GM10266 (cell line): ENCODE results near the gene ACTL8.

Experiments used
- DNase-seq: peaks from one replicate; pipeline ENCODE4 v3.0.0; 2012; ENCODE audit errors: extremely low spot score
- TF ChIP-seq, protein P1 (sequence below): IDR thresholded peaks from 2 replicates; pipeline ENCODE4 v1.5.1; 2012; ENCODE audit warnings: mild to moderate bottlenecking, low read depth; ENCODE audit not compliant: control insufficient read depth, insufficient read depth; ENCODE audit errors: missing control alignments

ACTL8 gene

DNA sequence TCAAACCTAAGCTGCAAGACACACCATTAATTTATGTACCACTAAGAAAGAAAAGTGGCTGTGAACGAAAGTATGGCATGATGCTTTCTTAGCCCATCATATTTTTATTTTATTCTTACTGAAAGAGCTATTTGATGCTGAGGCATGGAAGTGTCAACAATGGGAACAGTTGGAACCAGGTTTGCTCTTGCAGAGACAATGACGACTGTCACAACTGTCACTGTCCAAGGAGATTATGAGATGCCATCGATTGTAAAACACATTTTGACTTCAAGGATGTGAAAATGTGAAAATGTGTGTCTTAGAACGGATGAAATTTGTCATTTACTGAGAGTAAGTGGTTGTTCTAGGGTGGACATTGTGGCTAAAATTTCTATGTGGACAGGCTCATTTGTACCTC lies 2.8 kb upstream of the ACTL8 start:
- TF ChIP-seq, protein P1, sequence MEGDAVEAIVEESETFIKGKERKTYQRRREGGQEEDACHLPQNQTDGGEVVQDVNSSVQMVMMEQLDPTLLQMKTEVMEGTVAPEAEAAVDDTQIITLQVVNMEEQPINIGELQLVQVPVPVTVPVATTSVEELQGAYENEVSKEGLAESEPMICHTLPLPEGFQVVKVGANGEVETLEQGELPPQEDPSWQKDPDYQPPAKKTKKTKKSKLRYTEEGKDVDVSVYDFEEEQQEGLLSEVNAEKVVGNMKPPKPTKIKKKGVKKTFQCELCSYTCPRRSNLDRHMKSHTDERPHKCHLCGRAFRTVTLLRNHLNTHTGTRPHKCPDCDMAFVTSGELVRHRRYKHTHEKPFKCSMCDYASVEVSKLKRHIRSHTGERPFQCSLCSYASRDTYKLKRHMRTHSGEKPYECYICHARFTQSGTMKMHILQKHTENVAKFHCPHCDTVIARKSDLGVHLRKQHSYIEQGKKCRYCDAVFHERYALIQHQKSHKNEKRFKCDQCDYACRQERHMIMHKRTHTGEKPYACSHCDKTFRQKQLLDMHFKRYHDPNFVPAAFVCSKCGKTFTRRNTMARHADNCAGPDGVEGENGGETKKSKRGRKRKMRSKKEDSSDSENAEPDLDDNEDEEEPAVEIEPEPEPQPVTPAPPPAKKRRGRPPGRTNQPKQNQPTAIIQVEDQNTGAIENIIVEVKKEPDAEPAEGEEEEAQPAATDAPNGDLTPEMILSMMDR: no peak
- DNase-seq: no peak

DNA sequence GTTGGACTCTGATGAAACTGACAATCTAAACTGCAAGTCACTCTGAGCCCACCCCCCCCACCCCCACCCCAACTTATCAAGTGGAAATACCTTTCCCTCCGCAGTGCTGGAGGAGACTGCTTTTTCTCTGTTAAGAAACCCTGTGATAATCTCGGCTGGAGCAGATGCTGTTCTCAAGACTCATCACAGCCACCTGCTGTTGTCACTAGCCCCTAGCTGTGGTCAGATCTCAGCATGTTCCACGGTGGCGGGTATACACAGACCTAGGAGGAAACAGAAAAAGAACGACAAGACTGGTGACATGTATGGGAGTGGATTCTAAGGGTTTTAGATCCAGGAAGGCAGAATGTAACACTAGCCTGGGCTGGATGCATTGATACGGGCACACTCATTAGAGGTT lies 2.3 kb downstream of the ACTL8 start:
- DNase-seq: no peak
- TF ChIP-seq, protein P1: no peak

DNA sequence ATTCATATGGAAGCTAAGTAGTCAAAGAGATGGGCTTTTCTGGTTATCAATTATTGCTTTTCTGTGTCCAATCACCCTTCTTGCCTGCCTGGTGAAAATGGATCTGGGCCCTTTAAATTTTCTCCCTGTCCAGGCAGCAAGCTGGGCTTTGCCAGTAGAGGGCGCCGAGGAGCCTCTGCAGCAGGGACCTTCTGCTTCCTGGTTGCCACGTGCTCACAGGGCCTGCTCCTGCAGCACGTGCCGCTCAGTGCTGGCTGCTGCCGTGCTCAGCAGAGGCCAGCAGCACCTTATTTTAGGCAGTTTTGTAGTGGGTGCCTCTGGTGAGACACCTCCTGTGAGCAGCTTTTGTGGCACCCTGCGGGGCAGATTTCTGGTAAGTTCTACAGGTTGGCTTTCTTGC lies 4.0 kb downstream of the ACTL8 start:
- no peak for DNase-seq
- TF ChIP-seq, protein P1: peak; percentile 17

DNA sequence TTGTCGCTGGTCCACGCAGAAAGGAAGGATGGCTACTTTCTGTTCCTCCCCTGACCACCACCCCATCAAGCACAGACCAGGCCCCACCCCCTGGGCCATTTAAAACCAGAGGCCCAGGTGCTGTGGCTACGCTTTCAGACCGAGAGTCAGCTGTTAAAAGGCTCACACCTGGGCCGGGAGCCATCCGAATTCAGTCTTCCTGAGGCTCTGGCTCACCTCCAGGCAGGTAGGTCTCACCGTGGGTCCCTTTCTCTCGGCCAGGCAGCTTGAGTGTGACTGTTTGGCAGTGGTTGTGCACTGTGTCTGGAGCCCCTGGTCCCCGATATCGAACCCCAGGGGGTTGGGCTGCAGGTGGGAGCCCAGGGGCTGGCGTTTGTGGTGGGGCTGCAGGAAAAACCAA lies 7.2 kb downstream of the ACTL8 start:
- TF ChIP-seq, protein P1: no peak
- DNase-seq: no peak

DNA sequence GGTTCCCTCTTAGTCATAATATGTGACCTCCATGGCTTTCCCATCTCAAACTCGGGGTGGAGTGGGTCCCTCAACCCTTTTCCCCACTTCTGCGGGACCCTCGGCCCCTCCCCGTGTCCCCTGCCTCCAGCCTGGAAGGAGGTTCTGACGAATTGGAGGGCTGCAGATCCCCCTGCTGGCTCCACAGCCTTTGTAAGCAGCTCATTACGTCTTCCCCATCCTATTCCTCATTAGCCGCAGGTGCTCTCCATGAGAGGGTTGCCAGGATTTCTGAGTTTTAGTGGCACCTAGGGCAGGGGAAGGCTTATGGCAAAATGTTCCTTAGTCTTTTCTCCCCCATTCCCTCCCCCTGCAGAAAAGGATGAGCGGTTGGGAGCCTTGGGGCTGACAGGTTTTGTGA lies 8.3 kb downstream of the ACTL8 start:
- no peak for DNase-seq
- TF ChIP-seq, protein P1: no peak

DNA sequence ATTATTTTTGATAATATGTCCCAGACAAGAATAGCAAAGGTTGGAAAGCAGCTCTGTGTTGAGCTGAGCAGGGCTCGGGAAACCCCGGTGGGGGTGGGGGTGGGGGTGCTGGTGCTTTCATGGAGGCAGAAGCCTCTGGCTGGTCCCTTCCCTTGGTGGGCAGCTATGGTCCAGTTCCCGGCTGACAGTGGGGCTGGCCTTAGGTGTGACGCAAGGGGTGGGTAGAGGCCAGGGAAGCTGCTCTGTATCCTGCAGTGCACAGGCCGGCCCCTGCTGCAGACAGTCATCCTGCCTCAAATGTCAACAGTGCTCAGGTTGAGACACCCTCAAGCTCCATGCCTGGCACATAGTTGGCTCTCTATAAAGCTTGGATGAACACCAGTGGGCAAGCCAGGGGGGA lies 8.9 kb downstream of the ACTL8 start:
- TF ChIP-seq, protein P1: no peak
- no peak for DNase-seq

DNA sequence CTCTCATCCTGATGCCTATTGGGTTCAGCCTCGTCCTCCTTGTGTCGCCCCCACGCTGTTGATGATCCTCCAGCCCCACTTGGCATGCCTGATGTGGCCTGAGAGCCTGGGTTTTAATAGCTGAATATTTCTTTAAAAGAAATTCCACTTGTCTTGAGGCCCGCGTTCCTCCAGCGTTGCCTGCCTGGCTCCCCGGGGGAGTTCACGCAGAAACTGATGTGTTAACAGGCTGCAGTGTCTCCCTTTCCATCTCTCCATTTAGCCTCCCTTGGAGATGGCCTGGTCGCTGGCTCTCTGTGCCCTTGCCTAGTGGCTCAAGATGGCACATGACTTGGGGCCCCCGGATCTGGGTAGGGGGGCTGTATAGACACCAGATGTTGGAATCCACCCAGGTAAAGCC lies 9.5 kb downstream of the ACTL8 start:
- no peak for DNase-seq
- TF ChIP-seq, protein P1: no peak
